ENCODE results near the gene DCTN2.

DNA sequence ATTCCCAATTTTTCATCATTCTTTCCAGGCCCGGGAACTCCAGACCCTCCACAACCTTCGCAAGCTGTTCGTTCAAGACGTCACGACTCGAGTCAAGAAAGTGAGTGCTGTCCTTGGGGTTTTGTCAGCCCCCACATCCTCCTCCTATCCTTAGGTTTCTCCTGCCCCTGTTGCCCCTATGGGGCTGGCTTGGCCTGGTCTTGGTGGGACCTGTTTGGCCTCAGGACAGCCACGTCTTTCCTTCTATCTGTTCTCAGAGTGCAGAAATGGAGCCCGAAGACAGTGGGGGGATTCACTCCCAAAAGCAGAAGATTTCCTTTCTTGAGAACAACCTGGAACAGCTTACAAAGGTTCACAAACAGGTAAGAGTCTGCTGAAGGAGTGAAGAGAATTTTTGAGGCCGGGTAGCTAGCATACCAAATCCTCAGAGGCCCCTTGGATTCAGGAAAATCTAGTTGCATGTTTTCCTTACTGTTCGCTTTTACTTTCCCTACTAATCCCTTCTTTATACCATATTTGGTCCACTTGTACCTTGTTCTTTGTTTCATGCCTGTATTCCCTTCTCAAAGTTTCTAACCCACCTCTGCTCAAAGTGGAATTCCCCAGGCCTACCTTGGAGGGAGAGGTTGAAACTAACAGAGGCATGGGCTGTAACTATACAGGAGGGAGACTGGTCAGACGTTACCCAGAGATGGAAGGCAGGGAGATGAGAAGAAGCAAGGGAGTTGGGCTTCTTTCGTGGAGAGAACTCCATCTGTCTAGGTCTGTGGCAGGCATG, 31.2 kb upstream of the DCTN2 start:
- TF ChIP-seq CTCF (IDR thresholded peaks at IDR 0.05), result no peak
- no peak for TF ChIP-seq EZH2phosphoT487 (IDR thresholded peaks at IDR 0.05; ENCODE audit: borderline replicate concordance, low read depth)
- TF ChIP-seq POLR2AphosphoS5 (IDR thresholded peaks at IDR 0.05; ENCODE audit: low read depth, low read length), result no peak
